ENCODE measurements around the gene ECHS1. TPM values are rescaled to one million over a fixed set of nuclear protein-coding genes. Genes with fewer than 3 reads are reported as not detected.
"Not testable (repeated sequence)": the region's sequence is repeated elsewhere in the genome, so short reads cannot be mapped to it uniquely, and the experiment has no call there.

ECHS1 gene
- total and polyA plus RNA-seq, 2 donors (not counting 3 experiments of a cell fraction or from before 2014, with no cell fraction given): 46.2 to 108 TPM

DNA sequence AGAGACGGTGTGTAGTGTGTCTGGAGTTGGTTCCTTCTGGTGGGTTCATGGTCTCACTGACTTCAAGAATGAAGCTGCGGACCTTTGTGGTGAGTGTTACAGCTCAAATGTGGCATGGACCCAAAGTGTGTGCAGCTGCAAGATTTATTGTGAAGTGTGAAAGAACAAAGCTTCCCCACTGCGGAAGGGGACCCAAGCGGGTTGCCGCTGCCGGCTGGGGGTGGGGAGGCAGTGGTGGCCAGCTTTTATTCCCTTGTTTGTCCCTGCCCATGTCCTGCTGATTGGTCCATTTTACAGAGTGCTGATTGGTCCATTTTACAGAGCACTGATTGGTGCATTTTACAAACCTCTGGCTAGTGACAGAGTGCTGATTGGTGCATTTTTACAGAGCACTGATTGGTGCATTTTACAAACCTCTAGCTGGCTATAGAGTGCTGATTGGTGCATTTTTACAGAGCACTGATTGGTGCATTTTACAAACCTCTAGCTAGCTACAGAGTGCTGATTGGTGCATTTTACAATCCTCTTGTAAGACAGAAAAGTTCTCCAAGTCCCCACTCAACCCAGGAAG, 52.2 kb downstream of the ECHS1 start:
- CTCF ChIA-PET: interaction anchor here (0.6 to 1.1 kb wide), 3 partner anchors 8 to 49 kb away, joined by 3 to 6 read pairs (median 3); no protein-coding TSS in a partner anchor
- H4K20me1 ChIP-seq (replicated peaks; ENCODE audit: control insufficient read depth, extremely low read depth, insufficient read depth, low read length); H3K4me1 ChIP-seq (ENCODE audit: control insufficient read depth, extremely low read depth, insufficient read depth, low read length); H3K4me3 ChIP-seq (replicated peaks in 1 of 3; ENCODE audit: insufficient read depth in 1 of 3, low read depth in 1 of 3, low read length in 3 of 3); BruUV-seq (replicated peaks); dilution Hi-C loops (cut with MboI; ENCODE audit: extremely low pct_ligation_motif_present, low sequenced_read_pairs); H2AFZ ChIP-seq (ENCODE audit: low read depth, low read length); H3K36me3 ChIP-seq (ENCODE audit: control insufficient read depth in 2 of 2, extremely low read depth in 1 of 2, insufficient read depth in 2 of 2, low read length in 2 of 2); POLR2A ChIA-PET; H3K9ac ChIP-seq (replicated peaks; ENCODE audit: extremely low read depth, insufficient read depth, low read length); H3K79me2 ChIP-seq (ENCODE audit: control insufficient read depth, insufficient read depth, low read length); H3K9me1 ChIP-seq (replicated peaks; ENCODE audit: control insufficient read depth, extremely low read depth, insufficient read depth, low read length); DNase-seq (ENCODE audit: low read depth, low spot score); H3K9me3 ChIP-seq (replicated peaks; ENCODE audit: control insufficient read depth, insufficient read depth, low read length); H3K27ac ChIP-seq (ENCODE audit: insufficient read depth, low read depth, low read length); intact Hi-C loops (cut with micrococcal nuclease); FAIRE-seq; H3K4me2 ChIP-seq (ENCODE audit: insufficient read depth, low read length): not testable (repeated sequence)
- H3K27me3 ChIP-seq (ENCODE audit: control insufficient read depth in 2 of 2, insufficient read depth in 2 of 2, low read length in 2 of 2): peaks cover 8 to 13% of the 10 kb centered on the region in 2 experiments

DNA sequence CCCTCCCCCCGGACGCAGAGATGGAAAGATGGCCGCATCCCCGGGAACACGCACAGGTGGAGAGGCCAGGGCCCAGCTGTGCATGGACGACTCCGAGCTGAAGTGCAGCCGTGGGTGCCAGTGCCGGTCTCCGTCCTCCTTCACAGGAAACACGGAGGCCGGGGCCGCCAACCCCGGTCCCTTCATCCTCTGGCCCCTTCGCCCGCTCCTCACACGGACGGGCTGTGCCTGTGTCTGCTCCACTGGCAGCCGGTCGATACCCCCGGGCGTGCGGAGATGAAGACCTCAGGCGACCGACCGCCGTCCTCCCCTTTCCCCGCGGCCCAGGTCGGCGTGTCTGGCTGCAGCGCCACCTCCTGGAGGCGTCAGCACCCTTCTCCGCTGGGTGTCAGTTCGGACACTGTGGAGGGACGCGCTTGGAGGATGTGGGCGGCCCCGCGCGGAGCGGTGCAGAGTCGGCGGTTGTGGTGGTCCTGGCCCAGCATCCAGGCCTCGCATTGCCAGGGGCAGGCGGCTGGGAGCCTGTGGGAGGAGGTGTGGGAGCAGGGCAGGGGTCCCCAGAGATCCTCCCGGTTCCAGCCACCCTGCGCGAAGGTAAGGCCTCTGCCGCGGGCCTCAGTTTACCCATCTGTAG, 54.5 kb downstream of the ECHS1 start:
- Histone ChIP-seq H3K4me2 (ENCODE audit: insufficient read depth, low read length) (no peak overlapping the region), H3K9me3 (replicated peaks; ENCODE audit: control insufficient read depth, insufficient read depth, low read length) (no peaks in the 10 kb centered on the region), H3K4me1 (ENCODE audit: control insufficient read depth, extremely low read depth, insufficient read depth, low read length) (no peaks in the 10 kb centered on the region), H3K9me1 (replicated peaks; ENCODE audit: control insufficient read depth, extremely low read depth, insufficient read depth, low read length) (no peaks in the 10 kb centered on the region), H3K4me3 (replicated peaks in 1 of 3; ENCODE audit: insufficient read depth in 1 of 3, low read depth in 1 of 3, low read length in 3 of 3) (peak overlapping the region in 1 of 3 experiments; percentile 26), H3K27ac (ENCODE audit: insufficient read depth, low read depth, low read length) (no peak overlapping the region), H3K9ac (replicated peaks; ENCODE audit: extremely low read depth, insufficient read depth, low read length) (no peak overlapping the region), H3K79me2 (ENCODE audit: control insufficient read depth, insufficient read depth, low read length) (no peaks in the 10 kb centered on the region), H3K36me3 (ENCODE audit: control insufficient read depth in 2 of 2, extremely low read depth in 1 of 2, insufficient read depth in 2 of 2, low read length in 2 of 2) (no peaks in the 10 kb centered on the region), H3K27me3 (ENCODE audit: control insufficient read depth in 2 of 2, insufficient read depth in 2 of 2, low read length in 2 of 2) (peaks cover 0 to 3% of the 10 kb centered on the region in 2 experiments), H2AFZ (ENCODE audit: low read depth, low read length) (peak overlapping the region; percentile 89), H4K20me1 (replicated peaks; ENCODE audit: control insufficient read depth, extremely low read depth, insufficient read depth, low read length) (no peaks in the 10 kb centered on the region)
- TF ChIP-seq, protein P1, sequence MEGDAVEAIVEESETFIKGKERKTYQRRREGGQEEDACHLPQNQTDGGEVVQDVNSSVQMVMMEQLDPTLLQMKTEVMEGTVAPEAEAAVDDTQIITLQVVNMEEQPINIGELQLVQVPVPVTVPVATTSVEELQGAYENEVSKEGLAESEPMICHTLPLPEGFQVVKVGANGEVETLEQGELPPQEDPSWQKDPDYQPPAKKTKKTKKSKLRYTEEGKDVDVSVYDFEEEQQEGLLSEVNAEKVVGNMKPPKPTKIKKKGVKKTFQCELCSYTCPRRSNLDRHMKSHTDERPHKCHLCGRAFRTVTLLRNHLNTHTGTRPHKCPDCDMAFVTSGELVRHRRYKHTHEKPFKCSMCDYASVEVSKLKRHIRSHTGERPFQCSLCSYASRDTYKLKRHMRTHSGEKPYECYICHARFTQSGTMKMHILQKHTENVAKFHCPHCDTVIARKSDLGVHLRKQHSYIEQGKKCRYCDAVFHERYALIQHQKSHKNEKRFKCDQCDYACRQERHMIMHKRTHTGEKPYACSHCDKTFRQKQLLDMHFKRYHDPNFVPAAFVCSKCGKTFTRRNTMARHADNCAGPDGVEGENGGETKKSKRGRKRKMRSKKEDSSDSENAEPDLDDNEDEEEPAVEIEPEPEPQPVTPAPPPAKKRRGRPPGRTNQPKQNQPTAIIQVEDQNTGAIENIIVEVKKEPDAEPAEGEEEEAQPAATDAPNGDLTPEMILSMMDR (IDR thresholded peaks at IDR 0.05; ENCODE audit: extremely low read depth in 1 of 2, insufficient read depth in 1 of 2, low read depth in 1 of 2, low read length in 2 of 2): peak; percentile 91
- no peak for TF ChIP-seq POLR2A (IDR thresholded peaks at IDR 0.05; ENCODE audit: low read depth, low read length)
- peak; percentile 63 for FAIRE-seq
- dilution Hi-C loops (cut with MboI; ENCODE audit: extremely low pct_ligation_motif_present, low sequenced_read_pairs) (no loop called here), intact Hi-C loops (cut with micrococcal nuclease) (loop anchor here (5.0 kb wide), 1 partner anchor 416 kb away; no protein-coding TSS in a partner anchor)
- ChIA-PET POLR2A (no interaction called here), CTCF (interaction anchor here (0.6 to 0.7 kb wide), 3 partner anchors 11 to 173 kb away, joined by 3 to 6 read pairs (median 6); no protein-coding TSS in a partner anchor)
- peak; percentile 59 for DNase-seq (ENCODE audit: low read depth, low spot score)
- no TSS peak for BruUV-seq (replicated peaks)

All from endothelial cell of umbilical vein (primary cell).